Measurements from ENCODE around the gene MYLK2.

The MYLK2 gene

DNA sequence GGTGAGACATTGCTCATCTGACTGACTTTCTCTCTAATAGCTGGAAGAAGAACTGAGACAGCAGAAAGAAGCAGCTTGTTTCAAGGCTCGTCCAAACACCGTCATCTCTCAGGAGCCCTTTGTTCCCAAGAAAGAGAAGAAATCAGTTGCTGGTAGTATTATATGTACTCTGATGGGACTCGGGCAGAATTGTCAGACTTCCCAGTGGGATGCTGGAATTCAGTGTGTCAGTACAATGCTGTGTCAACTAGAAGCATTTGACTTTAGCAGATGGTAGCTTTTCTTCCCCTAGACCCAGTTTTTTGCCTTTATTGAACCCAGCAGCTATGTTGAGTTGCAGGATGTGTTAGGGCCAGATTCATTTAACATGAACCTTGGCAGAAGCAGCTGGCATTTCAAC is 21.8 kb upstream of the MYLK2 start:
- no peak for TF ChIP-seq NFIC (IDR thresholded peaks at IDR 0.05)
- no peak for TF ChIP-seq TAF1 (IDR thresholded peaks at IDR 0.05; ENCODE audit: low read depth)
- no peak for TF ChIP-seq REST (IDR thresholded peaks at IDR 0.05; ENCODE audit: low read depth)
- no peak for TF ChIP-seq TEAD4 (IDR thresholded peaks at IDR 0.05)
- TF ChIP-seq EGR1 (IDR thresholded peaks at IDR 0.05), result no peak
- TF ChIP-seq YY1 (IDR thresholded peaks at IDR 0.05; ENCODE audit: low read depth), result no peak
- TF ChIP-seq ZBTB7A (IDR thresholded peaks at IDR 0.05; ENCODE audit: low read depth), result no peak
- no peak for TF ChIP-seq TCF12 (IDR thresholded peaks at IDR 0.05; ENCODE audit: low read depth)
- no peak for TF ChIP-seq EP300 (IDR thresholded peaks at IDR 0.05; ENCODE audit: borderline replicate concordance)

GRCh38 chr20:31801508-31801907 is 17.6 kb upstream of the MYLK2 start:
- TF ChIP-seq RAD21 (IDR thresholded peaks at IDR 0.05; ENCODE audit: low read depth) (no peak), USF1 (IDR thresholded peaks at IDR 0.05) (no peak), NFIC (IDR thresholded peaks at IDR 0.05) (no peak), ZBTB7A (IDR thresholded peaks at IDR 0.05; ENCODE audit: low read depth) (no peak), TEAD4 (IDR thresholded peaks at IDR 0.05) (no peak), FOXM1 (IDR thresholded peaks at IDR 0.05; ENCODE audit: borderline replicate concordance, low read depth) (no peak)
- TF ChIP-seq, protein P1, sequence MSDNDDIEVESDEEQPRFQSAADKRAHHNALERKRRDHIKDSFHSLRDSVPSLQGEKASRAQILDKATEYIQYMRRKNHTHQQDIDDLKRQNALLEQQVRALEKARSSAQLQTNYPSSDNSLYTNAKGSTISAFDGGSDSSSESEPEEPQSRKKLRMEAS (IDR thresholded peaks at IDR 0.05), result no peak

GRCh38 chr20:31803552-31804291 is 15.4 kb upstream of the MYLK2 start:
- TF ChIP-seq ZBTB7A (IDR thresholded peaks at IDR 0.05; ENCODE audit: low read depth), result no peak
- TF ChIP-seq TCF12 (IDR thresholded peaks at IDR 0.05; ENCODE audit: low read depth), result no peak

DNA sequence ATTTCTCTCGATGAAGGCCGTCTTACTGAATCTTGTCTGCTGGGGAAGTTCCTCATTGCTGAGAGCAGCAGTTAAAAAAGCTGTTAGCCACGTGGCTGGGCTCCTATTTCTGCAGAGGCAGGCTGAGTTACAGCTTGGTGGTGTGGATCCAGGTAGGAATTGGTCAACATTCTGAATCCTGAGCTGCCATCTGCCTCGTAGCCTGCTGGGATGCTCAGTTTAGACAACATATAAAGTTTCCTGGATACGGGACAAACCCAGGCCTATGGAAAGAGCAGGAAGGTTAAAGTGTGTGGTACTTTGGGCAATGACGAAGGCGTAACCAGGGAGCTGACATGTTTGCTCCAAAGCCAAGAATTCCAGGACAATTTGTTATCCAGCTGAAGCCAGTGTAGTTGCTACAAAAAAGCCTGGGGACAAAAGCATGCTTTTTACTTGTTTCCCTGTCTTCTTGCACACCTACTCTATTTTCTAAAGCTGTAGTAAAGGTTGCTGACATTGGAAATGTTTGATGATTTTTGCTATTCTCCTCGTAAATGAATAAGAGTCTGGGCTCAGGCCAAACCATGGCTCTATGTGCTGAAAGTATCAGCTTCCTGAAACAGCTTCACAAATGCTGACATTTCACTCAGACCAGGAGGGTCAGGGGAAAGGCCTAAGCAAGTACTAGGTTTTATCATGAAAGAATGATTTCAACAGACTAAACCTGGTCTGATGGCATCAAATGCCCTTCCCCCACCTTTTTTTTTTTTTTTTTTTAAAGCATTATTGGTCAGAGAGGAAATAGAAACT is 12.4 kb upstream of the MYLK2 start:
- TF ChIP-seq USF1 (IDR thresholded peaks at IDR 0.05) (no peak), RAD21 (IDR thresholded peaks at IDR 0.05; ENCODE audit: low read depth) (no peak), EP300 (IDR thresholded peaks at IDR 0.05; ENCODE audit: borderline replicate concordance) (no peak), ZBTB7A (IDR thresholded peaks at IDR 0.05; ENCODE audit: low read depth) (no peak), CEBPB (IDR thresholded peaks at IDR 0.05) (no peak), YY1 (IDR thresholded peaks at IDR 0.05; ENCODE audit: low read depth) (no peak), FOXM1 (IDR thresholded peaks at IDR 0.05; ENCODE audit: borderline replicate concordance, low read depth) (no peak), NFIC (IDR thresholded peaks at IDR 0.05) (no peak), REST (IDR thresholded peaks at IDR 0.05; ENCODE audit: low read depth) (no peak), TAF1 (IDR thresholded peaks at IDR 0.05; ENCODE audit: low read depth) (no peak), TCF12 (IDR thresholded peaks at IDR 0.05; ENCODE audit: low read depth) (no peak), CREB1 (IDR thresholded peaks at IDR 0.05; ENCODE audit: low read depth) (no peak), TEAD4 (IDR thresholded peaks at IDR 0.05) (no peak), EGR1 (IDR thresholded peaks at IDR 0.05) (no peak)
- TF ChIP-seq, protein P1 (IDR thresholded peaks at IDR 0.05), result no peak

- TF ChIP-seq TCF12 (IDR thresholded peaks at IDR 0.05; ENCODE audit: low read depth), result no peak
- TF ChIP-seq TEAD4 (IDR thresholded peaks at IDR 0.05), result no peak
- TF ChIP-seq YY1 (IDR thresholded peaks at IDR 0.05; ENCODE audit: low read depth), result no peak
- no peak for TF ChIP-seq FOXM1 (IDR thresholded peaks at IDR 0.05; ENCODE audit: borderline replicate concordance, low read depth)
- TF ChIP-seq, protein P1 (IDR thresholded peaks at IDR 0.05), result no peak
- TF ChIP-seq CEBPB (IDR thresholded peaks at IDR 0.05), result no peak
- no peak for TF ChIP-seq EGR1 (IDR thresholded peaks at IDR 0.05)
- no peak for TF ChIP-seq REST (IDR thresholded peaks at IDR 0.05; ENCODE audit: low read depth)
- TF ChIP-seq TAF1 (IDR thresholded peaks at IDR 0.05; ENCODE audit: low read depth), result no peak
- no peak for TF ChIP-seq CREB1 (IDR thresholded peaks at IDR 0.05; ENCODE audit: low read depth)
- TF ChIP-seq USF1 (IDR thresholded peaks at IDR 0.05), result no peak
- TF ChIP-seq RAD21 (IDR thresholded peaks at IDR 0.05; ENCODE audit: low read depth), result no peak
- no peak for TF ChIP-seq NFIC (IDR thresholded peaks at IDR 0.05)
- TF ChIP-seq ZBTB7A (IDR thresholded peaks at IDR 0.05; ENCODE audit: low read depth), result no peak
- no peak for TF ChIP-seq EP300 (IDR thresholded peaks at IDR 0.05; ENCODE audit: borderline replicate concordance)
Measured at GRCh38 chr20:31808481-31808880, 10.7 kb upstream of the MYLK2 start.

Data from Ishikawa (cell line).